Activated CD8-positive, alpha-beta memory T cell treated with anti-CD3 and anti-CD28 coated beads, Interleukin-2, amount 10 ng/mL, durations not matched to agents 7 days and 5 days (primary cell): ENCODE data around the gene GTF3C2. TPM values are rescaled to one million over a fixed set of nuclear protein-coding genes. Genes with fewer than 3 reads are reported as not detected.
"Not testable (repeated sequence)": the region's sequence is repeated elsewhere in the genome, so short reads cannot be mapped to it uniquely, and the experiment has no call there.

ENCODE experiments used
- ATAC-seq: fragments of 150-1000 bp; cut with Tn5 transposase; one replicate; pipeline ENCODE4 v1.10.0; 2021; ENCODE audit warnings: moderate library complexity
- CTCF ChIA-PET: fragments of 350-600 bp; sonication (Branson Sonifier 250); formaldehyde crosslinking; loops from one replicate; lab custom pipeline; 2021; ENCODE audit warnings: antibody characterized with exemption; lab: Charles Lee
- DNase-seq: peaks from one replicate; pipeline ENCODE4 v3.0.0-alpha.2; 2020
- H3K27ac Mint-ChIP-seq: one replicate; pipeline ENCODE4 v1.8.0; 2021; ENCODE audit warnings: mild to moderate bottlenecking, mixed read lengths
- H3K27me3 Mint-ChIP-seq: one replicate; pipeline ENCODE4 v1.8.0; 2021; ENCODE audit warnings: mixed read lengths
- H3K36me3 Mint-ChIP-seq: one replicate; pipeline ENCODE4 v1.8.0; 2021; ENCODE audit warnings: mild to moderate bottlenecking, mixed read lengths
- H3K4me1 Mint-ChIP-seq: one replicate; pipeline ENCODE4 v1.8.0; 2021; ENCODE audit warnings: mixed read lengths
- H3K4me3 Mint-ChIP-seq: one replicate; pipeline ENCODE4 v1.8.0; 2021; ENCODE audit warnings: mild to moderate bottlenecking, moderate library complexity, mixed read lengths
- H3K9me3 Mint-ChIP-seq: one replicate; pipeline ENCODE4 v1.8.0; 2022; ENCODE audit warnings: low read depth, mixed read lengths
- total RNA-seq, 2 experiments: library from RNA; stranded (reverse); gene quantifications; one replicate each; pipeline ENCODE4 v1.2.3, GENCODE V29; 2021

The GTF3C2 gene
- total RNA-seq, 2 experiments from 2014 or later = 54.6 to 67.6 TPM

DNA sequence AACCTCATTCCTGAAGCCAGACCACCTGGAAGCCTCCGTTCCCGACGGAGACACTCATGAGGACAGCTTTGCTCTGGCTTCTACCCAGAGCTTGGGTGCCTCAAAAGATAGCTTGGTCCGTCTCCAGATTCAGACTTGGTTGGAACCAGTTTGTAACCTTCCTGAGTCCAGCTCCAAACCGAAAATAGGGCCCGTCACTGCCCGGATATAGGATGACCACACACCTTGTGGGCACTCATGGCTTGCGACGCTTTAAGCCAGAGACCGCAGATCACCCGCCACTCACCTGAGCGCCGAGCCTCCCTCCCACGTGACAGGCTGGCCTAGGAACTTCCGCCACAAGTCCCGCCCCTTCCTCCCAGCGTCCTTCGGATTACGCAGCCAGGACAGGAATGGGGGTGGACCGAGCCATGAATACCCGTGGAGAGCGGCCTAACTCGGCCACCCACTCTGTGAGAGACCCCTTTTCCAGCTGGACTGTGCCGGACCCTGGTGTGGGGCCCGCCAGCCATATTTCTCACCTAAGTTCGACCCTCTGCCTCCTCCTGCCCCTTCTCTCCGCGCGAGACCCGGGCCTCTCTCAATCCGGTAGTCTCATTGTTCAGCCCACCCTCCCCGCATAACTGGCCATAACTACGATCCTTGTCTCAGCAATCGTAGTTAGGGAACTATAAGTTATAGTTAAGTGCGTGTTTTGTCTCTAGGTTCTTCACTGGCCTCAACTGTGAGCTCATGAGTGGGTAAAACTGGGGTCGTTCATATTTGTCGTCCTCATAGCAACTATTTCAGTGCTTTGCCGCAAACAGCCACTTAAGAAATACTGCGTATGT, 33.6 kb downstream of the GTF3C2 start, which contains the start of gene MPV17:
MPV17 (minus strand) TSS at position 332 of the 830 bp plus-strand sequence. CDS start 580 bp downstream, outside the sequence.
- Mint-ChIP-seq H3K9me3 (no peaks in the 10 kb centered on the region), H3K27ac (peak within 1 kb of the TSS; percentile 92), H3K27me3 (no peaks in the 10 kb centered on the region), H3K4me3 (peak within 1 kb of the TSS; percentile 92), H3K4me1 (peaks cover 19% of the 10 kb centered on the region), H3K36me3 (peaks cover 16% of the 10 kb centered on the region)
- DNase-seq = peak; percentile 93
- ATAC-seq = peak; percentile 97
- CTCF ChIA-PET = interaction anchor here (0.5 to 3.0 kb wide), 7 partner anchors 10 to 360 kb away, joined by 3 to 13 read pairs (median 6); partner anchors contain the start of genes EIF2B4, PPM1G and SNX17

DNA sequence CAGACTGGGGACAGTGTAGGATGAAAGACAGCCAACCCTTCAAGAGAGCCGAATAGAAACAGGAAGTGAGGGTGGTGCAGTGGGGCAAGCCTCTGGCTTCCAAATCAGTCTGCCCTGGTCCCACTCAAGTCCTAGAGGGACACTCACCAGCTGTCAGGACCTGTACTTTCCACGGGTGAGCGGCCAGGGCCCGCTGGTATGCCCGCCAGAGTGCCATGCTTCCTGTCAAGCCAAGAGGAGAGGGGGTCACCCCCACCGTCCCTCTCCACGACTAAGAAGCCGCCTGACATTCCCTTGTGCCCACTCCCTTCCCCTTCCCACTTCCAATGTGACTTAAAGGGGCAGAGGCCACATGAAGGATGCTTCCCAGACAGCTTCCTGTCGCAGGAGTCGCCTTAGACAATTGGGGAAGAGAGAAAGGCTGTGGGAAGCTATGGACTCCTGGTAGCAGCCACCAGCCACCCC, 34.2 kb downstream of the GTF3C2 start:
- Mint-ChIP-seq H3K4me1 (peaks cover 19% of the 10 kb centered on the region), H3K27me3 (no peaks in the 10 kb centered on the region), H3K9me3 (no peaks in the 10 kb centered on the region), H3K36me3 (peaks cover 14% of the 10 kb centered on the region), H3K27ac (peak overlapping the region; percentile 92), H3K4me3 (peak overlapping the region; percentile 92)
- DNase-seq = no peak
- CTCF ChIA-PET = interaction anchor here (0.5 to 3.0 kb wide), 5 partner anchors 19 to 361 kb away, joined by 3 to 13 read pairs (median 8); partner anchors contain the start of genes EIF2B4 and SNX17
- ATAC-seq = peak; percentile 38

DNA sequence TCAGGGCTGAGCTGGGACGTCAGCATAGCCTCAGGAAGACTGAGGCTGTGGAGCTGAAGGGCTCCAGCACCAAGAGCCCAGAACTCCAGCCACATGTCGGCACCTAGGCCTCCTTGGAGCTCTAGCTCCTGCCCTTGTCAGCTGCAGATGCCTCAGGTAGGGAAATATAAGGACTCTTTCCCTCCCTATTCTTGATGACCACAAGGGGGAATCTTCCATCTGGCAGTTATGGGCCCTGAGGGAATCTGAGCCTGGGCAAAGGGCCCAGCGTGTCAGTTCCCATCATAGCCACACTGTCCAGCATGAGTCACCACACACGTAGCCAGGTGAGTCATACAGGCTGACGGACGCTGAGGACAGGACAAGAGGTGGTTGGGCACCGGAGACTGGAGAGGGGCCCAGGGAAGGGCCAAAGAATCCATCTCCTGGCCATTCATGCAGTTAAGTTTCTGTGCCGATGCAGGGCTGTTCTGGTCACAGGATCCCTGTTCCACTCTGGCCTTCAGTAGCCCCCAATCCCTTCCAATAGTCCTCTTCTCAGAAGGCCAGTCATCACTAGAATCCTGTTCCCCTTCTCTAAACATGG, 35.5 kb downstream of the GTF3C2 start:
- no peak for DNase-seq
- Mint-ChIP-seq H3K9me3 (no peaks in the 10 kb centered on the region), H3K27ac (no peak overlapping the region), H3K36me3 (peaks cover 5% of the 10 kb centered on the region), H3K4me3 (no peak overlapping the region), H3K4me1 (peaks cover 19% of the 10 kb centered on the region), H3K27me3 (no peaks in the 10 kb centered on the region)
- no peak for ATAC-seq
- CTCF ChIA-PET = interaction anchor here (0.5 to 4.5 kb wide), 2 partner anchors 18 to 205 kb away, joined by 3 to 19 read pairs; no protein-coding TSS in a partner anchor

DNA sequence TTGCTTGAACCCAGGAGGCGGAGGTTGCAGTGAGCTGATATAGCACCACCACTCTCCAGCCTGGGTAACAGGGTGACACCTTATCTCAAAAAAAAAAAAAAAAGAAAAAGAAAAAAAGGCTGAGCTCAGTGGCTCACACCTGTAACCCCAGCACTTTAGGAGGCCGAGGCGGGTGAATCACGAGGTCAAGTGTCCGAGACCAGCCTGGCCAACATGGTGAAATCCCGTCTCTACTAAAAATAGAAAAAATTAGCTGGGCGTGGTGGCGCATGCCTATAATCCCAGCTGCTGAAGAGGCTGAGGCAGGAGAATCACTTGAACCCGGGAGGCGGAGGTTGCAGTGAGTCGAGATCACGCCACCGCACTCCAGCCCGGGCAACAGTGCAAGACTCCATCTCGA, 36.7 kb downstream of the GTF3C2 start:
- ATAC-seq, H3K27me3 Mint-ChIP-seq, H3K9me3 Mint-ChIP-seq, DNase-seq, H3K4me3 Mint-ChIP-seq, H3K27ac Mint-ChIP-seq, H3K36me3 Mint-ChIP-seq: not testable (repeated sequence)
- H3K4me1 Mint-ChIP-seq = peaks cover 19% of the 10 kb centered on the region
- CTCF ChIA-PET = interaction anchor here (1.0 to 4.5 kb wide), 2 partner anchors 17 to 42 kb away, joined by 5 to 19 read pairs; no protein-coding TSS in a partner anchor

DNA sequence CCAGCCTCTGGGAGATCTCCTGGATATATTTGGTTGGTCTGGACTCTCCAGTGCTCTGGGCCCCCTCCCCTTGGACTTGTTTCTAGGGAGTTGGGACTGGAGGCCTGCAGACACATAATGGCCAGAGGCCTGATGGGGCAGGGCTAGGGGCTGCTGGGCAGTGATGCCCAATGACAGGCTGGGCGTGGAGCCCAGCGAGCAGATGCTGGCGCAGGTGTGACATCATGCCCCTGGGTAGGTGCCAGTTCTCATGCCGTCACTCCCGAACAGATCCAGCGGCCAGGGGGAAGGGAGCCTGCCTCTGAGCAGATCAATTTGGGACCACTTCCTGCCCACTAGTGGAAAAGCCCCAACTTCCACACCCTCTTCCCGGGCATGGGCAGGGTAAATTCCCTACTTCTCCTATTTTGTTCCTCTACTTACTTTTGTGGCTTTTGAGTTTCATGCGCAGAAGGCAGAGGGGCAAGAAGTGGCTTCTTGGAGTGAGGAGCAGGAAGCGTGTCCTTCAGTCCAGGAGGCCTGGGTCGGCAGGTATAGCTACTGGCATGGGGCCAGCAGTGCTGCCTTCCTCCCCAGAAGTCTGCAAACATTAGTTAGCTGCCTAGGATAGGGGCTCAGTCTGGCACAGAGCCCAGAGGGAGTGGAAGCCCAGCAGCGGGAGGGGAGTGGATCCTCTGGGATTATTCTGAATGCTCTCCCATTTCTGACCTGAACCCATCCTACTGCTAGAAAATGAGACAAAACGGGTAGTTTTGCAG, 39.7 kb downstream of the GTF3C2 start:
- H3K27ac Mint-ChIP-seq = no peak overlapping the region
- no peak for DNase-seq
- CTCF ChIA-PET = interaction anchor here (1.0 to 1.5 kb wide), 2 partner anchors 37 to 52 kb away, joined by 3 read pairs; no protein-coding TSS in a partner anchor
- peaks cover 3% of the 10 kb centered on the region for H3K36me3 Mint-ChIP-seq
- H3K9me3 Mint-ChIP-seq = no peaks in the 10 kb centered on the region
- peaks cover 5% of the 10 kb centered on the region for H3K4me1 Mint-ChIP-seq
- no peaks in the 10 kb centered on the region for H3K27me3 Mint-ChIP-seq
- no peak overlapping the region for H3K4me3 Mint-ChIP-seq
- no peak for ATAC-seq

DNA sequence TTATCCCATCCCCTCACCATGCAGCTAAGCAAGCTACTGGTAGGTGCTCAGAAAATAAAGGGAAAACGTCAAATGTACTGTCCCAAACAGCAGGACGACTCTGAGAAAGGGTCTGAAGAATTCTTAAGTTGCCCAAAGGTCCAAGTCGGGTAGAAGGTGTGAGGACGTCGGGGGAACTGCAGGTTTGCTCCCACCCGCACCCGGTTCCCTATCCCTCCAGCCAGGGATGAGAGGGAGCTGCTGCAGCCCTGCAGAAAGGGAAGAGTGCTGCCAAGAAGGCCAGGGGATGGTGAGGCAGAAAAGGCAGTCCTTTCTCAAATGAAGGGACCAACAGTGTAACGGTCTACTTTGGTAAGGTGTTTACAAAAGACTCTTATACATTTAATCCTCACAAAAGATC, 41.4 kb downstream of the GTF3C2 start:
- no peak for DNase-seq
- Mint-ChIP-seq H3K27me3 (no peaks in the 10 kb centered on the region), H3K9me3 (no peaks in the 10 kb centered on the region), H3K4me1 (no peaks in the 10 kb centered on the region), H3K27ac (no peak overlapping the region), H3K4me3 (no peak overlapping the region), H3K36me3 (peaks cover 9% of the 10 kb centered on the region)
- ATAC-seq = no peak
- CTCF ChIA-PET = interaction anchor here (1.8 kb wide), 1 partner anchor 12 kb away, joined by 8 read pairs; no protein-coding TSS in a partner anchor

DNA sequence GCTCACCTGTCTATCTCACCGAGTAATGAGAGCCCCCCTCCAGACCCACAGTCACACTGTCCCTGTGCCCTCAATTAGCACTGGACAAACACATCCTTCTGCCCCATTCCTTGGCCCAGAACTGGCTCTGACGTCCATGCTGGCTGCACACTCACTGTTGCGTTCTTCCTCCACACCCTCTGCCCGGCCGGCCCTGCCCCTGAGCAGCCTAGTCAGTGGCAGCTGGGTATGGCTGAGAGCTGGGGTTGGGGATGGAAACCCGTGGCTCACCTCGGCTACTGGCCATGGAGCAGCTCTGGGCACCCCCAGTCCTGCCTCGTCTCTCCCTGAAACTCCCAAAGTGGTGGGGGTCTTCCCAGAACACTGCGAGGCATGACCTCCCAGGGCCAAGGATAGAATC, 41.9 kb downstream of the GTF3C2 start:
- Mint-ChIP-seq H3K4me3 (no peak overlapping the region), H3K27me3 (no peaks in the 10 kb centered on the region), H3K9me3 (no peaks in the 10 kb centered on the region), H3K36me3 (peaks cover 11% of the 10 kb centered on the region), H3K27ac (no peak overlapping the region), H3K4me1 (no peaks in the 10 kb centered on the region)
- CTCF ChIA-PET = interaction anchor here (1.8 kb wide), 1 partner anchor 12 kb away, joined by 8 read pairs; no protein-coding TSS in a partner anchor
- no peak for ATAC-seq
- DNase-seq = no peak

DNA sequence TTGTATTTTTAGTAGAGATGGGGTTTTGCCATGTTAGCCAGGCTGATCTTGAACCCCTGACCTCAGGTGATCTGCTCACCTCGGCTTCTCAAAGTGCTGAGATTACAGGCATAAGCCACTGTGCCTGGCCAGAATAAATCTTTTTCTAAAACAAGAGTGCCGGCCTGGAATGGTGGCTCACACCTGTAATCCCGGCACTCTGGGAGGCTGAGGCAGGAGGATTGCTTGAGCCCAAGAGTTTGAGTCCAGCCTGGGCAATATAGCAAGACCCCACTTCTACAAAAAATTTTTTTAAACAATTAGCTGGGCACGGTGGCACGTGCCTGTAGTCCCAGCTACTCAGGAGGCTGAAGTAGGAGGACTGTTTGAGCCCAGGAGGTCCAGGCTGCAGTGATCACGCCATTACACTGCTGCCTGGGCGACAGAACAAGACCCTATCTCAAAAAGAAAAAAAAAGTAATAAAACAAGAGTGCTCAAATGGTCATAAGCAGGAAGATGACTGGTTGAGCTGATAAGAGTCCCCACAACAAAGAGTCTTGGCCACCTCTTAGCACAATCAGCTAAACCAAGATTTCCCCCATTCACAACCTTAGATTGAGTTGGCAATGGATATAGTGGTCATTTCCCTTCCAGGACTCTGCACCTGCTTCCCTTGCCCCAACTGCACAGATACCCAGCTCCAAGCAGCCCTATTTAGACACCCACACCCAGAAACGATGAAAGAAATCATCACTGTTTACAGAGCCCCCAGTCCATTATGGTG, 42.5 kb downstream of the GTF3C2 start:
- Mint-ChIP-seq H3K9me3 (no peaks in the 10 kb centered on the region), H3K4me3 (no peak overlapping the region), H3K27ac (no peak overlapping the region), H3K36me3 (peaks cover 16% of the 10 kb centered on the region), H3K27me3 (no peaks in the 10 kb centered on the region), H3K4me1 (no peaks in the 10 kb centered on the region)
- no peak for DNase-seq
- ATAC-seq = no peak
- CTCF ChIA-PET = interaction anchor here (1.8 kb wide), 1 partner anchor 11 kb away, joined by 8 read pairs; no protein-coding TSS in a partner anchor

DNA sequence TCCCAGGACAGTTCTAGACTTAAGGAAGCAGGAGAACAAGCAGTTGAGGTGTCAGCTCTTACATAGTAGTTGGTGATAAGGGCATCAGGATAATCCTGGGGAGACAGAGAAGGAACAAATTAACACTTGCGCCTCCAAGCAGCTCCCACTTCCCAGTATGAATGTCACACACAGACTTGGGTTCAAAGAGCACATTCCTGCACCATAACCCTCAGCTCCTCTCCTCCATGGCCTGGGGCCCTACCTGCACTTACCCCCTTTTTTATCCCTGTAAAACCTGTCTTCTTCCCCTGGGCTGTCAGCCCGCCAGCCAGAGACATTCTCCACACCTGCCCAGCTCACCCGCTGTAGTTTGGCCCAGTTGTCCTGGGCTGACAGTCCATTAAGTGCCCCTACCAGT, 44.4 kb downstream of the GTF3C2 start:
- ATAC-seq = no peak
- Mint-ChIP-seq H3K9me3 (no peaks in the 10 kb centered on the region), H3K36me3 (peaks cover 20% of the 10 kb centered on the region), H3K27me3 (peaks cover 3% of the 10 kb centered on the region), H3K27ac (no peak overlapping the region), H3K4me1 (no peaks in the 10 kb centered on the region), H3K4me3 (no peak overlapping the region)
- no peak for DNase-seq
- CTCF ChIA-PET = interaction anchor here (0.6 to 2.1 kb wide), 2 partner anchors 9 to 34 kb away, joined by 3 to 9 read pairs; no protein-coding TSS in a partner anchor

DNA sequence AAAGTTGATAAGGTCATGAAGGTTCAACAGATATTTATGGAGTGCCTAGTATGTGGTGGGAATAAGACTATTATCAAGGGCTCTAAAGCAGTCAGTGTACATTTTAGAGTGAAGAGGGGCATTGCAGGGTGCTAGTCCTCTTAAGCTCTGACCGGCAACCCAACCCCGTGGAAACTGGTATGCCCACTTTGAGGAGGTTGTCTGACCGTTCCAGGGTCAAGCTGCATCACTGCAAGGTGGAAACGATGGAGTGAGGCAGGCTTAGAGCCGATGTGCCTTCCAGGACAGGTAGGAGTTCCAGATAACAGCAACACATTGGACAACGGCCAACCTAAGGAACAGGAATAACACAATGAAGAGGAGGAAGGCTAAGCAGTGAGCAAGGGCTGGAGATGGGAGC, 46.9 kb downstream of the GTF3C2 start:
- Mint-ChIP-seq H3K4me3 (no peak overlapping the region), H3K27me3 (peaks cover 22% of the 10 kb centered on the region), H3K27ac (no peak overlapping the region), H3K4me1 (peaks cover 3% of the 10 kb centered on the region), H3K9me3 (no peaks in the 10 kb centered on the region), H3K36me3 (peaks cover 20% of the 10 kb centered on the region)
- CTCF ChIA-PET = no interaction called here
- DNase-seq = no peak
- ATAC-seq = no peak

DNA sequence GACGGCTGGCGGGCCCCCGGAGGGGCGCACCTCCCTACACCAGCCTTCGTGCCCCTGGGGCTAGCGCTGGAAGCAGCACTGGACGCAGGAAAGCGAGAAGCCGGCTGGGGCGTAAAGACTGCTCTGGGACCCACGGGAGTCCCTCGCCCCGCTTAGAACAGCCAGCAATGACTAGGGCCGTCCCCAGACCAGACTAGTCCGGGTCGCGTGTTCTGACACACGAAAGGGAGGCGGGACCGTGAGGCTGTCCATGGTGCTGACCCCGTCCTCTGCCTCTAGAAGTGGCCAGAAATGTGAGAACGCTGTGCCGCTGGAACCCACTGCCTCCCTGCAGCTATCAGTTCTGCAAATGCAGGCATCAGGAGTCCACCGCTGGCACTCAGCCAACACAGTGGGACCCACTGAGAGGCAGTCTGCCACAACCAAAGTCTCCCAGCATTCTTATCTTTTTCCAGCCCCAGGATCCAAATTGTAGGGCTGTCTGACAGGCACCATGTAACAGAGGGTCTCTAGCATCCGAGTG, 48.1 kb downstream of the GTF3C2 start, which contains the start of gene UCN:
UCN (minus strand) TSS at position 87 of the 523 bp plus-strand sequence. CDS start 550 bp downstream, outside the sequence.
- Mint-ChIP-seq H3K27me3 (peaks cover 24% of the 10 kb centered on the region), H3K9me3 (no peaks in the 10 kb centered on the region), H3K4me3 (no peak within 1 kb of the TSS), H3K4me1 (peaks cover 3% of the 10 kb centered on the region), H3K27ac (no peak within 1 kb of the TSS), H3K36me3 (peaks cover 20% of the 10 kb centered on the region)
- CTCF ChIA-PET = interaction anchor here (1.3 kb wide), 1 partner anchor 28 kb away, joined by 3 read pairs; no protein-coding TSS in a partner anchor
- DNase-seq (no peak), ATAC-seq (no peak)
